Activated T-cell treated with anti-CD3 and anti-CD28 coated beads, Interleukin-2, amount 50 U/mL, for 1 hour (primary cell): ENCODE data around the gene RNASE1.
"Not testable (repeated sequence)": the region's sequence is repeated elsewhere in the genome, so short reads cannot be mapped to it uniquely, and the experiment has no call there.

Experiments
- DNase-seq: peaks from one replicate; pipeline ENCODE4 v3.0.0-alpha.2; 2020

RNASE1 gene

DNA sequence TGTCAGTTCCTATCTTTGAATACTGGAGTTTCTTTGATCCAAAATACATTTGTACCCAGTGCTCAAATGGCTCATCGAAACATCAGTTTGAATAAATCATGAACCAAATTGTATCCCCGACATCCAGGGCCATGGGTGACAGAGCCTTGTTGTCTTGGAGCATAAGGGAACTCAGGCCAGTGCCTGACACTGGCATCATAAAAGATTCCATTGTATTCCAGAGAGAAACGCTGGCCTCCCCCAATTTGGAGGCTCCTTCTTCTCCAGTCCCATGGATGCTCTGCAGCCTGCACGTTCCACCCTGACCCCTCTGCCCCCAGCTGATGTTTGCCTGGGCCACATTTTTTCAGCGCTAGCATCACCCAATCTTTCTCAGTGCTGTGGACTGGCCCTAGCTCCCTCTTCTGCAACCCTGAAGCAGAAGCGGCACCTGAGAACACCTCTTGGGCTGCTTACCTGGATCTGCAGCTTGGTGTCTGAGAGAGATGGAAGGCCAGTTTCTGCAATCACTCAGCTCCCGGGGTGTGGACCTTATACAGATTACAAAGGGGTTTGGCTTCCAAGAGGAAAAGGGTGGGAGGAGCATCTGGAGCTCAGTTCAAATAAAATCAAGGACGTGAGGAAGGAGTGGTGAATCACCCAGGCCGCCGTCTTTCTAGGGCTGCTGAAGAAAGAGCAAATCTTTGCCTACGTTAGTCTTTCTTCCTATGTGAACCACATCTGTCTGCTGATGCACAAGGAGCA, at the start of gene RNASE1:
RNASE1 (minus strand) TSS at position 504 of the 744 bp plus-strand sequence. CDS start 776 bp downstream, outside the sequence.
- no peak for DNase-seq

DNA sequence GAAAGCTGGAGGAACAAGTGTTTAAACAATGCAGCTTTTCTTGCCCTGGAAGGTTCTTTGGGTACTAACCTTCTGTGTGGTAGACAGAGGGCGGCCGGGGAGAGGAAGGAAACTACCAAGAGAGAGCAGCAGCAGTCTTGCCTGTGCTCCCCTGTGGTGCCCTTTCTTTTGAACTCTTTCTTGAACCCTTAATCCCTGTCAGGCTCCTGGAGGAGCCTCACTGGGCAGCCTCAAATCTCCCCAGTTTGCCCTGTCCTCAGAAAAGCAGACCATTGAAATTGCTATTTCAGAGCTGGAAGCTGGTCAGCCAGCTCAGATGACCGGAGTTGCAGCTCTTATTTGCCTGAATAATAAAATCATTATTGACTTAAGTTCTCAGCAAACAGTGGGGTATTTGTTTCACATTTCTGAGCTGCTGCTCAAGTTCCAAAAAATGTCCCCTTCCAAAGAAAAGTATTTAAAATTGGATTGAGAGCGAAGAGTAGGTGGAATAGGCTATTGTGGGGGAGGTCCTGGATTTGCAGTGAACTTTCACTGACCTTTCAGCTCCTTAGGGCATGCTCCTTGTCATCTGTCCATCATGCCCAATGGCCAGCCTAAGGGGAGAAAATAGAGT, 46.4 kb upstream of the RNASE1 start:
- DNase-seq = no peak

DNA sequence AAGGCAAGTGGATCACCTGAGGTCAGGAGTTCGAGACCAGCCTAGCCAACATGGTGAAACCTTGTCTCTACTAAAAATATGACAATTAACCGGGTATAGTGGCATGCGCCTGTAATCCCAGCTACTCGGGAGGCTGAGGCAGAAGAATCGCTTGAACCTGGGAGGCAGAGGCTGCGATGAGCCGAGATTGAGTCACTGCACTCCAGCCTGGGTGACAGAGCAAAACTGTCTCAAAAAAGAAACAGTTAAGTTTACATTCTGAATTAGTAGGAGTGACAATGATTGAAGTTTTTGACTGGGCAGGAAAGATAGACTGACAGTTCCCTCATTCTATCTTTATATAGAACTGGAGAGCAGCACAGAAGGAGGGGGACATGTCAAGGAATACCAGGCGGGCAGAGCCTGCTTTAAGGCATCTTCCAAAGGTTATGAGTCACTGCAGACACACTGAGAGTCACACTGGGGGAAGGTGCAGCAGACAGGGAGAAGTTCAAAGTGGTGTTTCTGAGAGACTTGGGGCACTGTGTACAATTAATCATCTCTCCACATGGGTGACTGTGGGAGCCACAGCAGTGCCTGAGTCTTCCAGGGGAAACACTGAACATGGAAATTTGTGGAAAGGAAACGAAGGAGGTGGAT, 45.8 kb upstream of the RNASE1 start:
- DNase-seq = no peak

- DNase-seq = no peak
Observed at GRCh38 chr14:20846560-20846959, 43.9 kb upstream of the RNASE1 start.

- no peak for DNase-seq
Observed at GRCh38 chr14:20841096-20841495, 38.5 kb upstream of the RNASE1 start.

DNA sequence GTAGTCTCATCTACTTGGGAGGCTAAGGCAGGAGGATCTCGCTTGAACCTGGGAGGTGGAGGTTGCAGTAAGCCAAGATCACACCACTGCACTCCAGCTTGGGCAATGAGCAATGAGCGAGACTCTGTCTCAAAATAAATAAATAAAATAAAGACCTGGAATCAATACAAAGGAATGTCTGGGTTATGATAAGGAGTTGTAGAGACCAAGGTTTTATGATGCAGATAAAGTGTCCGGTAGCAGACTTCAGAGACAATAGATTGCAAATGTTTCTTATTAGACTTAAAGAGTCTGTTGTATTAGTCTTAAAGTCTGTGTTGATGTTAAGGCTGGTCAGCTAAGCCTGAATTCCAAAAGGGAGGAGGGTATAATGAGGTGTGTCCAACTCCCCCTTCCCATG, 35.2 kb upstream of the RNASE1 start:
- no peak for DNase-seq

GRCh38 chr14:20836668-20837338, 34.2 kb upstream of the RNASE1 start:
- no peak for DNase-seq

DNA sequence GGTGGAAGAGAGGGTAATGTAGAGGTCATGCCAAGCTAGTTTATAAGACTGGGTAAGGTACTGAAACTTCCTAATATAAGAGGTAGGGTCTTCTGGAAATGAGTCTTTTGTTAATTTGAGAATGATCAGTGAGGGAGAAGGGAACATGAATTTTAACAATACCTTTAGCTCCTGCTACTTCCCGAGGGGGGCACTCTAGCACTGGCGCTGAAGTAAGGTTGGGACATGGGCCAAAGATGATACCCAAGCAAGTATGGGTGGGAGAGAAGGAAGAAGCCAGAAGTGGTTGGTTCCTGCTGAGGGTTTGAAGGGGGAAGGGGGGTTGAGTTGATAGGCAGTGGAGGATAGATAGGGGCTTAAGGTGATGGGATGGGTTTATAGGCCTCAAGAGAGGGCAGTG, 32.3 kb upstream of the RNASE1 start:
- no peak for DNase-seq

DNA sequence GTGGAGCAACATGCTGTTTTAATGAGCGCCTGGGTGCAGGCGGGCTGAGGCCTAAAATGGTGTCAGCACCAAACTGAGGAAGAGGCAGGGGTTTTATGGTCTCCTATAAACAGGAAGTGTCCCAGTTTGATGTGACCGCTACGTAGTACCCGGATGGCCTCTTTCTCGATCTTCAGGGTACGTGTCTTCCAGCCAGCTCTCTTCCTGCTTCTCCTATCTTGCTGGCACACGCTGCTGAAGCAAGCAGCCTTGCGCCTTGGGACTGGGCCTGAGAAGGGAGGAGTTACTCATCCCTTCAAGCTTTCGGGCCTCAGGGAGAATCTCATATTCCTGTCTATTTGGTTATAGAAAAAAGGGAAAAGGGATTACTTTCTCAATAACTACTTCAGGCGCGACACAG, 28.2 kb upstream of the RNASE1 start:
- DNase-seq = no peak

GRCh38 chr14:20828024-20828694, 25.5 kb upstream of the RNASE1 start:
- not testable (repeated sequence) for DNase-seq

GRCh38 chr14:20827326-20827725, 24.7 kb upstream of the RNASE1 start:
- no peak for DNase-seq

DNA sequence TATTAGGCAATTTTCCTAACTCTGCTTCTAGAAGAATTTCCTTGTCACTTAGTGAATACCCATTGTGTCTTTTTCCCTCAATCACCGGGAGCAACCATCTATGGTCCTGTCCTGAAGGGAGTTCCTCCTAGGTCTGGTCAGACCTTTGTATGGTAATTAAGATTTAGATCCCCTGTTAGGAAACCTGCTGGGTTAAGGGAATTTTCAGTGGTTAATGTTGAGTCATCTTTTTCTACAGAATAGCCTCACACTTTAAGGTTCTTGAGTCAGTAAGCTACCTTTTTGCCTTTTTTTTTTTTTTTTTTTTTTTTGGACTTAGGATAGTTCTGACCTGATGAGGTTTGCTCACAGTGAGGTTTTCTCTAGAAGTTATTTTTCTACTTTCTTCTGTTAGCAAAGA, 24.0 kb upstream of the RNASE1 start:
- DNase-seq = not testable (repeated sequence)

DNA sequence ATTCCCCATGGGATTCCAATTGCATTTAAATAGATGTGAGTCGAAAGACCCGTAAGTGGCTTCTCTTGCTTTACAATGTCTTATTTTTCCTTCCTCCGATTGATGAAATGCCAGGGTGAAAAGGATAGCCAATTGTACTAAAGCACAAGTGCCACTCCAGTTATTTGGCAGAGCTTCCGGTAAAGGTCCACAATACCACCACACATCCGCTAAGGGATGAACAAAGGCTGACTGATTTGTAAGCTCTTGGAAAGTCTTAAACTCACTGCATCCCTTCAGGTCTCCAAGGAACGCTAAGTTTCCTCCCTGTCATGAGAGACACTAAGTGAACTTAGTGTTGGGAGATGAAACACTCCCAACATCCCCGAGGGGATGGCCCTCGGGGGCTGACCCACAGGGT, 21.2 kb upstream of the RNASE1 start:
- DNase-seq = no peak

- not testable (repeated sequence) for DNase-seq
Observed at GRCh38 chr14:20821521-20822108, 19.0 kb upstream of the RNASE1 start.

DNA sequence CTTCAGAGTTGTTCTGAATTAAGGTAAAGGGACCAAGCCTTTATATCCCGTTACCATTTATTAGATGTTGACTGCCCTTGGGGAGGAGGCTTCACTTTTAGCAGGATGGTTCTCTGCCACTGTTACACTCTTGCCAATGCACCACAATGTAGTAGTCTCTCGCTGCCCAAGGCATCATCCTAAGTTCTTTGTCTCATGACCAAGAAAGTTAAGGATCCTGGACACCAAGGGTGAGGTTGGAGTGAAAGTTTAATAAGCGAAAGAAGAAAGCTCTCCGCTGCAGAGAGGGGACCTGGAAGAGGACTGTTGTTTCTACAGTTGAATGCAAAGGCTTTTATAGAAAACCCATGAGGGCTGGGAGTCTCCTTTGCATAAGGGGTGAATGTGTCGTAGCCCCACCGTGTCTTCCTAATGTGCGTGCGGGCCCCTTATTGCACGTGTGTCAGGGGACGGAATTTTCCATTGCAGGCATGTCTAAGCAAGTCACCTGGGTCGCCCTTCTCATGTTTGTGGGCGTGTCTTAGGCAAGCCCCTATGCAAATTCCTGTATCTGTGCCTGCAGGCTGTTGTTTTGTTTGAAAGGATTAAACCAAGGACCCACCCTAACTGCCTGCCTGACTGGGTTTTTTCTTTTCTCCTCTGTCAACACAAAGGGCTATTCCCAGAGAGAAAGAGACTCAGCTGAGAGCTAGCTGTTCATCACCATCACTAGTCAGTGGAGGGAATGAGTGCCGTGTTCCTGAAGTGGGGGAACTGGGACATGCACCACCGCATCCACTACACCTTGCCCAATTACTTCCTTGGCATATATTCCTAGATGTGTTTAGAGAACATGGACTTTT, 17.6 kb upstream of the RNASE1 start:
- DNase-seq = no peak

- DNase-seq = no peak
Observed at GRCh38 chr14:20818861-20819260, 16.2 kb upstream of the RNASE1 start.

DNA sequence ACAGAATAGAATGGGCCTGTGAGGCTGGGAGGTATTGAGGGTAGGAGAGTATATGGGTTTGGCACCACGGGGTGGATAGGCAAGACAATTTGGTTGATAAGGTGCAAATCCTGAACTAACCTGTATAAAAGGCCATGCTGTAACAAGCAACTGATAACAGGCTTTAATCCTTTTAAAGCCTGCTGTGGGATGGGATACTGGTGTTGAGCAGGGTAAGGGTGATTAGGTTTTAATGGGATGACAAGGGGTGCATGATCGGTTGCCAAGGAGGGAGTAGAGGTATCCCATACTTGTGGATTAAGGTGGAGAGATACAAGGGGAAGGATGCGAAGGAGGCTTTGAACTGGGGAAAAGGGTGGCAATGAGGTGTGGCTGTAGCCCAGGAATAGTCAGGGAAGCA, 13.3 kb upstream of the RNASE1 start:
- not testable (repeated sequence) for DNase-seq

GRCh38 chr14:20811986-20812975, 9.6 kb upstream of the RNASE1 start:
- no peak for DNase-seq

GRCh38 chr14:20809917-20810316, 7.3 kb upstream of the RNASE1 start:
- no peak for DNase-seq

- no peak for DNase-seq
Observed at GRCh38 chr14:20808162-20808483, 5.5 kb upstream of the RNASE1 start.
